H1 (cell line): ENCODE data around the gene BCL2. TPM values are rescaled to one million over a fixed set of nuclear protein-coding genes. Genes with fewer than 3 reads are reported as not detected.

Source experiments
- NRF1 ChIP-seq: IDR thresholded peaks from 2 replicates; pipeline ENCODE4 v1.6.1; 2011; ENCODE audit warnings: mild to moderate bottlenecking, low read depth, low read length, improper control_type of control experiment
- SAP30 ChIP-seq: fragments of 300-600 bp; sonication (generic); IDR thresholded peaks from 2 replicates; pipeline ENCODE4 v1.7.1; 2012; ENCODE audit warnings: low read length, moderate library complexity, mild to moderate bottlenecking, inconsistent platforms; ENCODE audit not compliant: insufficient read depth, insufficient replicate concordance
- TEAD4 ChIP-seq: IDR thresholded peaks from 2 replicates; pipeline ENCODE4 v1.6.1; 2012; ENCODE audit warnings: low read depth, low read length, inconsistent platforms, mixed read lengths
- polyA plus RNA-seq, 7 experiments: library from polyadenylated mRNA; depleted of rRNA in 3 of 7; stranded (reverse) in 5 of 7; unstranded in 2 of 7; fragments of >200 nt in 5 of 7; fragments of 200-250 nt in 2 of 7; gene quantifications; 1 replicate in 5 of 7; 2 replicates in 1 of 7; 4 replicates in 1 of 7; pipeline versions ENCODE4 v1.2.1 to v1.2.3, GENCODE V29; 2011 to 2013; ENCODE audit warnings: missing spikeins in 2 of 7, mixed read lengths in 2 of 7
- total RNA-seq: library from RNA; stranded (reverse); fragmentation: NEBNext Ultra II Directional; extraction: Animal tissue kit (Norgen Biotek cat#: 25700); gene quantifications from 2 replicates; pipeline ENCODE4 v1.2.1, GENCODE V29; 2021

The BCL2 gene
- total and polyA plus RNA-seq, 2 of the 8 experiments (the other 6 are each of a cell fraction or from before 2014, with no cell fraction given): 0.59 to 4.5 TPM

DNA sequence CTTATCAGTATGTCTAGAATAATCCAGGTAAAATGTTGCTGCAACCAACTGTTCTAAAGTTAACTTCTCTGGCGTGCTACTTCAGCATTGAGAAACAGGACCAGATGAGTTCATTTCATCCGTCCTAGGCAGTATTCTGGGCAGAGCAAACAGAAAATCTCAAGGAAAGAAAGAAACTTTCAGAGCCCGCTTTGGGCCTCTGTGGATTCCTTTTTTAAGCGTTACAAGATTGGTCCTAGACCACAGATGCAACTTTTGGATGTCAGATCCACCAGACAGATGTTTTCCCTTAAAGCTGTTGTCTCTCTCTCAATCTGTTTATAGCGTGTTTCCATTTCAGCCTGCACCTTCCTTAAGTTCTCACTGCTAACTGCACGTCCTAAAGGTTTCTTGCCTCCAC lies 75.0 kb downstream of the BCL2 start (continued):
- TF ChIP-seq TEAD4 (no peak), NRF1 (no peak), SAP30 (no peak)
